NCI-H510A treated with DMSO at 0.1 percent for 48 hours (cell line): ENCODE data around the gene C9orf153.
"Not testable (repeated sequence)": the region's sequence is repeated elsewhere in the genome, so short reads cannot be mapped to it uniquely, and the experiment has no call there.

Experiments
- DNase-seq: peaks from one replicate; lab custom pipeline; 2025; lab: John Stamatoyannopoulos, UW

The C9orf153 gene

GRCh38 chr9:86263876-86264275 lies 4.4 kb upstream of the C9orf153 start:
- DNase-seq: no peak

- DNase-seq: no peak
Measured at GRCh38 chr9:86262492-86262891, 3.0 kb upstream of the C9orf153 start.

- DNase-seq: no peak
Measured at GRCh38 chr9:86257391-86257790, 2.1 kb downstream of the C9orf153 start.

DNA sequence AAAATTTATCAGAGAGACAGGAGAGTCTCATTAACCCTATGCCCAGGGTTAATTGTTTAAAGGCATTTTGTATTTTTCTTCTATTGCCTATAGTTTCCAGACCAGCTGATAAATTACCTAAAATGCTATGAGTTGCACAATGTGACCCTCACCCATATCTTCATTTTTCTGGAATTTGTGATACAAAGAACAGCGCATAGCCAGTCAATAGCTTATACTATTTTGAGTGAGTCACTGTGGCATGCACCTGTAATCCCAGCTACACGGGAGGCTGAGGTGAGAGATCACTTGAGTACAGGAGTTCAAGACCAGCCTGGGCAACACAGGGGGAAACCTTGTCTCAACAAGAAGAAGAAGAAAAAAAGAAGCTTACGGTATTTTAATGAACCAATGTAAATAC lies 2.8 kb downstream of the C9orf153 start:
- DNase-seq: no peak

DNA sequence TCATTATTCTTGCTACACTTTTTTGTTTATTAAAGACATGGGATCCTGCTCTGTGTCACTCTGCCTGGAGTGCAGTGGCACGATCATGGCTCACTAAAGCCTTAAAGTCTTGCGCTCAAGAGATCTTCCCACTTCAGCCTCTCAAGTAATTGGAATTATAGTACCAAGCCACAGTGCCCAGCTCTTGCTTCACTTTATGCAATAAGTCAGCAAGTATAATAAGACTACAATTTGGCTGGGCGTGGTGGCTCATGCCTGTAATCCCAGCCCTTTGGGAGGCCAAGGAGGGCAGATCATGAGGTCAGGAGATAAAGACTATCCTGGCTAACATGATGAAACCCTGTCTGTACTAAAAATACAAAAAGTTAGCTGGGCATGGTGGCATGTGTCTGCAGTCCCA lies 5.9 kb downstream of the C9orf153 start:
- DNase-seq: no peak

- DNase-seq: no peak
Measured at GRCh38 chr9:86252870-86253269, 6.6 kb downstream of the C9orf153 start.

DNA sequence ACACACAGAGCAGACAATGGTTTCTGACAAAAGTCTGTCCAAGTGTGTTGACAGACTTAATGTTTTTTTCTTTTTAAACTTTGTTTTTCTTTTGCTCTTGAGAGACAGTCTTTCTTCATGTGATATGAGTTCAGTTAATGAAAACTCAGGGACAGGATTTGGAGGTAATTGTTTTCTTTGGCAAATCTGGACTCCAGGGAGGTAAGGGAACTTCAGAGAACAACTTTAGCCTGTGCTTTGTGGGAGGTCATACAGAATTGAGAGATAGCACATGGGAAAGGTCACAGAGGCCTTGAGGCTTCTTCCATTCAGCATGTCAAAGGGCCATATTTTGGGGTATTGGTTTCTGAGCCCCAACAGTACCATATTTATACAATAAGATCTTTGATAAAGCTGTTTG lies 9.3 kb downstream of the C9orf153 start:
- no peak for DNase-seq

GRCh38 chr9:86248746-86249145 lies 10.7 kb downstream of the C9orf153 start:
- no peak for DNase-seq

DNA sequence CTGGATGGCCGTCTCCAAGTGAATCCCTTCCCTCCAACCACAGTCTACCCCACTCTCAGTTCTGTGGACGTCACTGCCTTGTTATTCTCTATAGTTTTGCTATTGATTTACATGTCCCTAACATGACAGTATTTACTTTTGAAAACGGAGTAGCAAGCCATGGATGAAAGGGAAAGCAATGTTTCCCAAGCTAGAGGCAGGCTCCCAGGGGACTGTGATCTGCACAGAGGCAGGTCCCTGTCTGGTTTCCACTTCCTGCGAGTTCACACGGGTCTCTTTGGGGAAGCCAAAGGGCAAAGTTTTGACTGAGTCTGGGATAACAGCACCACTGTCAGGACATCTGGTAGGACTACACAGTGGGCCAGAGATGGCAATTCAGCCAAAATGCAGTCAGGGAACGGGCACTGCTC lies 12.7 kb downstream of the C9orf153 start:
- peak; percentile 11 for DNase-seq

DNA sequence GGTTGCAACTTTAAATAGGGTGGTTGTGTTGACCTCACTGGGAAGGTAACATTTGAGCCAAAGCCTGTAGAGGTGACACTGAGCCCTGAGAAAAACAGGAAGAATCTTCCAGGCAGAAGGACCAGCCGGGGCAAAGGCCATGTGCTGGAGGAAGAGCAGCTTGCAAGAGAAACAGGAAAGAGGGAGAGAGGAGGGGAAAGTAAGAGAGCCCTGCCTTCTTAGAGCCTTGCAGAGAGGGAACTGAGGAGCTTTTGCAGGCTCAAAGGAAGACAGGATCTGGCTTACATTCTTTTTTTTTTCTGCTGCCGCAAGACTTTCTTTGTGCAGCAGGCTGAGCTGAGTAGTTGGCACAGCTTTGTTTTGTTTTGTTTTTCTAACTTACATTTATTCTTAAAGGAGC lies 17.4 kb downstream of the C9orf153 start:
- no peak for DNase-seq

- DNase-seq: no peak
Measured at GRCh38 chr9:86241216-86241615, 18.2 kb downstream of the C9orf153 start.

GRCh38 chr9:86238861-86239770 lies 20.3 kb downstream of the C9orf153 start:
- DNase-seq: no peak

- DNase-seq: no peak
Measured at GRCh38 chr9:86230858-86231257, 28.6 kb downstream of the C9orf153 start.

- DNase-seq: no peak
Measured at GRCh38 chr9:86222667-86223066, 36.8 kb downstream of the C9orf153 start.

DNA sequence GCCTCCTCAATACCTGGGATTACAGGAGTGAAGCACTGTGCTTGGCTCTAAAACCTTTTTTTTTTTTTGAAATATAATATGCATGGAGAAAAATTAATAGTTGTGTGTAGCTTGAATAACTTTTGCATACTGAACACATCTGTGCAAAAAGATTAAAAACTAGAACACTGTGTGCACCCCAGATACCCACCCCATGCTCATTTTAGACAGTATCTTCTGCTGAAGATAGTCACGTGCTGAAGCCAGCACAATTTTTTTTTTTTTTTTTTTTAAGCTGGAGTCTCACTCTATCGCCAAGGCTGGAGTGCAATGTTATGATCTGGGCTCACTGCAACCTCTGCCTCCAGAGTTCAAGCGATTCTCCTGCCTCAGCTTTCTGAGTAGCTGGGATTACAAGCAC lies 39.9 kb downstream of the C9orf153 start:
- DNase-seq: no peak

GRCh38 chr9:86217076-86217755 lies 42.2 kb downstream of the C9orf153 start:
- no peak for DNase-seq

- DNase-seq: no peak
Measured at GRCh38 chr9:86207193-86207592, 52.3 kb downstream of the C9orf153 start.

DNA sequence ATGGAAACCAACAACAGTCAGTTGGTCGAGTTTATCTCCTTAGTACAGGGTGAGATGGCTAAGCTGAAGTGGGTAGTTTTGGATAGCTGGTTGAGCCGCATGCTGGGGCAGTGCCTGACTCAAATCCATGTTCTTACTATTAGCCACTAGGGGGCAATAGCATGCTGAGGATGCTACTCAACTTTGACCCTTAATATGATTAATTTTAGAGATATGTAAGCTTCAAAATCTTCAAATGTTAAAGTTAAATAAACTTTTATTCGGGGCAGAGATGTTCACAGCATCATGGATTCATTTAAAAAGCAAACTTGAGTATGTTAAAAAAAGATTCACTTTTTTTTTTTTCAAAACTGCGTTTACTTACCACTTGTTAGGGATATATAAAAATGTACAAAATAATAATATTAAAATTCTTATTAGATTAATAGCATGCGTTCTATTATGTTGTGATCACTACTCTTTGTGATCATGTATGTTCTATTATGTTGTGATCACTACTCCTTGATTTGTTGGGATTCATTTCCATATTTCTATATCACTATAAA lies 57.0 kb downstream of the C9orf153 start:
- peak; percentile 57 for DNase-seq

DNA sequence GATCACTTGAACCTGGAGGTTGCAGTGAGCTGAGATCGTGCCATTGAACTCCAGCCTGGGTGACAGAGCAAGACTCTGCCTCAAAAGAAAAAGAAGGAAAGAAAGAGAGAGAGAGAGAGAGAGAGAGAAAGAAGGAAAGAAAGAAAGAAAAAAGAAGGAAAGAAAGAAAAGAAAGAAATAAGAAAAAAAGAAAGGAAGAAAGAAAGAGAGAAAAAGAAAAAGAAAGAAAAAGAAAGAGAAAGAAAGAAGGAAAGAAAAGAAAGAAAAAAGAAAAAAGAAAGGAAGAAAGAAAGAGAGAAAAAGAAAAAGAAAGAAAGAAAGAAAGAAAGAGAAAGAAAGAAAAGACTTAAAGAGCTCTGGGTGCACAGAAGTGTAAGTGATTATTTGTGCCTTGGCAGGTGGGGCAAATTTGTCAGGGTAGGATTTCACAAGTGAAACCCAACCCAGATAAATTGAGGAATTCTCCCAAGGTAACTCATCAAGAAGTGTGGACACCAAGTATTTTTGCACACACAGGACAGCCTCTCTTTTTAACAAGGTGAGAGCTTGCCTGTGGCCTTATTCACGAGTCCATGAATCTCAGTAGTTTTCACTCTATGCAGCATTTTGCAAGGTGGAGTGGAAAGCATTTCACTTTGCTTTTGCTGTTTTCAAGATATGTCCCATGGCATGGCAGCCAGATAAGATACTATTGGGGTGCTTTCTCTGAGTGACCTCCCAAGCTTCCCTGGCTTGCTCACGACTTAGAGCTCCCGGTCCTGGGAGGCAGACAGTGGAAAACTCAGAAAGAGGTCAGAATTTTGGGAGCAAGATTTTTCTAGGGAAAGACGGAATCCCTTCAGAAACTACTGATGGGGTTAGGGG lies 57.8 kb downstream of the C9orf153 start:
- no peak for DNase-seq

- no peak for DNase-seq
Measured at GRCh38 chr9:86200599-86201162, 58.8 kb downstream of the C9orf153 start.

GRCh38 chr9:86193088-86193487 lies 66.4 kb downstream of the C9orf153 start:
- no peak for DNase-seq

DNA sequence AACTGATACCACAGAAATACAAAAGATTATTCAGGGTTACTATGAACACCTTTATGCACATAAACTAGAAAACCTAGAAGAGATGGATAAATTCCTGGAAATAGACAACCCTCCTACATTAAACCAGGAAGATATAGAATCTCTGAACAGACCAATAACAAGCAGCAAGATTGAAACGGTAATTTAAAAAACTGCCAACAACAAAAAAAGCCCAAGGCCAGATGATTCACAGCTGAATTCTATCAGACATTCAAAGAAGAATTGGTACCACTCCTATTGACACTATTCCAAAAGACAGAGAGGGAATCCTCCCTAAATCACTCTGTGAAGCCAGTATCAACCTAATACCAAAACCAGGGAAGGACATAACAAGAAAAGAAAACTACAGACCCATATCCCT lies 68.8 kb downstream of the C9orf153 start:
- not testable (repeated sequence) for DNase-seq
